Endothelial cell of umbilical vein (primary cell): ENCODE measurements around the gene RAD51B. TPM values are rescaled to one million over a fixed set of nuclear protein-coding genes. Genes with fewer than 3 reads are reported as not detected.

Experiments
- BruUV-seq: library from RNA; stranded (reverse); fragments of 400-500 nt; replicated peaks from 2 replicates; lab custom pipeline; 2021; lab: Mats Ljungman, UMichigan
- CTCF ChIA-PET: fragments of 300-600, 350-600 bp; sonication (Branson Sonifier 250); formaldehyde crosslinking; loops from one replicate; lab custom pipeline; 2021; ENCODE audit warnings: antibody characterized with exemption, inconsistent platforms; lab: Charles Lee
- POLR2A ChIA-PET: fragments of 300-600, 350-600 bp; sonication (Branson Sonifier 250); formaldehyde crosslinking; loops from one replicate; lab custom pipeline; 2021; ENCODE audit warnings: antibody characterized with exemption, inconsistent platforms; lab: Charles Lee
- DNase-seq: peaks from one replicate; pipeline ENCODE4 v3.0.0-alpha.2; 2011; ENCODE audit warnings: low read depth, low spot score
- FAIRE-seq: peaks from 2 replicates; lab custom pipeline; 2011; peaks lifted over from hg19 to GRCh38; lab: Jason Lieb, UNC
- H2AFZ ChIP-seq: 2 replicates; pipeline ENCODE4 v1.6.0; 2012; ENCODE audit warnings: low read depth, low read length, control low read depth, inconsistent platforms
- H3K27ac ChIP-seq: 2 replicates; pipeline ENCODE4 v1.5.1; 2011; ENCODE audit warnings: low read depth, mild to moderate bottlenecking, control low read depth, low read length, moderate library complexity; ENCODE audit not compliant: insufficient read depth
- H3K27me3 ChIP-seq, 2 experiments: 2 replicates each; pipeline versions ENCODE4 v1.6.0 to v1.6.1; 2011; ENCODE audit warnings: low read length in 2 of 2, mixed read lengths in 1 of 2; ENCODE audit not compliant: control insufficient read depth in 2 of 2, insufficient read depth in 2 of 2
- H3K36me3 ChIP-seq, 2 experiments: 2 replicates in 1 of 2; 3 replicates in 1 of 2; pipeline ENCODE4 v1.5.1; 2011; ENCODE audit warnings: low read length in 2 of 2, mild to moderate bottlenecking in 1 of 2, moderate library complexity in 1 of 2; ENCODE audit not compliant: control insufficient read depth in 2 of 2, insufficient read depth in 2 of 2; ENCODE audit errors: extremely low read depth in 1 of 2
- H3K4me1 ChIP-seq: 3 replicates; pipeline ENCODE4 v1.5.1; 2011; ENCODE audit warnings: mild to moderate bottlenecking, low read length; ENCODE audit not compliant: control insufficient read depth, insufficient read depth; ENCODE audit errors: extremely low read depth
- H3K4me2 ChIP-seq: 2 replicates; pipeline ENCODE4 v1.6.1; 2011; ENCODE audit warnings: low read length, control low read depth, mixed read lengths; ENCODE audit not compliant: insufficient read depth
- H3K4me3 ChIP-seq, 3 experiments: fragments of 200-600 bp in 1 of 3; sonication (generic), shearing (Covaris generic) in 1 of 3; replicated peaks in 1 of 3; 2 replicates each; pipeline ENCODE4 v1.5.1; 2011 to 2016; ENCODE audit warnings: control low read depth in 3 of 3, low read length in 3 of 3, mild to moderate bottlenecking in 2 of 3, inconsistent platforms in 1 of 3, low read depth in 1 of 3, moderate library complexity in 1 of 3; ENCODE audit not compliant: insufficient read depth in 1 of 3
- H3K79me2 ChIP-seq: 2 replicates; pipeline ENCODE4 v1.6.0; 2012; ENCODE audit warnings: low read length, inconsistent platforms; ENCODE audit not compliant: control insufficient read depth, insufficient read depth
- H3K9ac ChIP-seq: replicated peaks from 2 replicates; pipeline ENCODE3; 2011; ENCODE audit warnings: low read length, control low read depth; ENCODE audit not compliant: insufficient read depth; ENCODE audit errors: extremely low read depth
- H3K9me1 ChIP-seq: replicated peaks from 3 replicates; pipeline ENCODE4 v1.6.0; 2011; ENCODE audit warnings: mild to moderate bottlenecking, low read length; ENCODE audit not compliant: control insufficient read depth, insufficient read depth; ENCODE audit errors: extremely low read depth
- H3K9me3 ChIP-seq: replicated peaks from 2 replicates; pipeline ENCODE4 v1.5.1; 2012; ENCODE audit warnings: low read length, inconsistent platforms; ENCODE audit not compliant: control insufficient read depth, insufficient read depth
- H4K20me1 ChIP-seq: replicated peaks from 2 replicates; pipeline ENCODE3; 2011; ENCODE audit warnings: mild to moderate bottlenecking, low read length; ENCODE audit not compliant: control insufficient read depth, insufficient read depth; ENCODE audit errors: extremely low read depth
- EZH2 ChIP-seq: IDR thresholded peaks from 2 replicates; pipeline ENCODE4 v1.6.1; 2012; ENCODE audit warnings: borderline replicate concordance, low read depth, mild to moderate bottlenecking, moderate library complexity, low read length, inconsistent platforms; ENCODE audit not compliant: severe bottlenecking
- GATA2 ChIP-seq: IDR thresholded peaks from 2 replicates; pipeline ENCODE4 v1.7.0; 2011; ENCODE audit warnings: low read depth, mild to moderate bottlenecking, moderate library complexity, mixed read lengths, low read length; ENCODE audit not compliant: insufficient read length, insufficient read depth
- MYC ChIP-seq: IDR thresholded peaks from one replicate; pipeline ENCODE4 v1.6.1; 2011; ENCODE audit warnings: mild to moderate bottlenecking, low read depth, low read length
- POLR2A ChIP-seq: IDR thresholded peaks from 2 replicates; pipeline ENCODE4 v1.6.1; 2012; ENCODE audit warnings: low read depth, mild to moderate bottlenecking, control low read depth, low read length
- POLR2AphosphoS5 ChIP-seq: IDR thresholded peaks from 2 replicates; pipeline ENCODE4 v1.6.1; 2012; ENCODE audit warnings: low read depth, mild to moderate bottlenecking, control low read depth, low read length, moderate library complexity; ENCODE audit not compliant: insufficient read depth
- dilution Hi-C: fragments of 300-500 bp; cut with MboI; formaldehyde crosslinking; loops from one replicate; pipeline ENCODE4 v1.15.0; 2019; ENCODE audit warnings: low sequenced_read_pairs; ENCODE audit not compliant: extremely low pct_ligation_motif_present
- intact Hi-C: fragments of 100-400 bp; cut with micrococcal nuclease; formaldehyde crosslinking; loops from one replicate; pipeline ENCODE4 v1.10.0; 2022
- polyA plus RNA-seq, 4 experiments: library from polyadenylated mRNA; depleted of rRNA in 3 of 4; stranded (reverse) in 3 of 4; unstranded in 1 of 4; fragments of >200 nt; gene quantifications; 2 replicates each; pipeline versions ENCODE4 v1.2.1 to v1.2.3, GENCODE V29; 2011 to 2012; ENCODE audit warnings: missing spikeins in 1 of 4
- total RNA-seq: library from RNA; stranded (reverse); gene quantifications from 2 replicates; pipeline ENCODE4 v1.2.3, GENCODE V29; 2021
- TF ChIP-seq, protein P1 (sequence below): IDR thresholded peaks from 2 replicates; pipeline ENCODE4 v1.6.1; 2011; ENCODE audit not compliant: insufficient read depth, insufficient read length
- TF ChIP-seq, protein P2 (sequence below), 2 donors: IDR thresholded peaks; 1 replicate in 1 of 2; 2 replicates in 1 of 2; pipeline ENCODE4 v1.5.1; 2011; ENCODE audit warnings: low read length in 2 of 2, mild to moderate bottlenecking in 2 of 2, moderate library complexity in 2 of 2, control low read depth in 1 of 2, inconsistent platforms in 1 of 2, low read depth in 1 of 2; ENCODE audit not compliant: insufficient read depth in 1 of 2; ENCODE audit errors: extremely low read depth in 1 of 2

Gene RAD51B
- total and polyA plus RNA-seq, 2 donors (not counting 3 experiments of a cell fraction or from before 2014, with no cell fraction given) = 3.9 to 19.0 TPM

DNA sequence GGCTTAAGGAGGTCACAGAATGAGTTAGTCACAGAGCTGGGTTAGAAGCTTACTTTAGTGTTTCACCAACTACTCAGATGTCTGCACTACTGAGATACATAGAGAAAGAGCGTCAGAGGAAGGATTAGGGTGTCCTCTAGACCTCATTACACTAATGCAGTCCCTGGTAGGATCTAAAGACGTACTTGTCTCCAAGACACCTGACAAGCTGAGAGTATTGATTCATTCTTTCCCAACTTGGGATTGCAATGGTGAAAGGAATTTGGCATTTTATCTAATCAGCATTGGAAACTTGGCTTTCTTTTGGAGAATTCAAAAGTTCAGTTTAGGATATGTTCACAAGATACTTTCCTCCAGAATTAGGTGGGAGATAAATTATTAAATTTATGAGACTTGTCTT lies 571.2 kb downstream of the RAD51B start:
- H4K20me1 ChIP-seq = no peaks in the 10 kb centered on the region
- DNase-seq (no peak), FAIRE-seq (no peak)
- no peaks in the 10 kb centered on the region for H3K9me3 ChIP-seq
- no peaks in the 10 kb centered on the region for H3K36me3 ChIP-seq
- H3K9me1 ChIP-seq = no peaks in the 10 kb centered on the region
- H3K4me1 ChIP-seq = no peaks in the 10 kb centered on the region
- H3K27ac ChIP-seq = no peak overlapping the region
- dilution Hi-C loops = no loop called here
- no peak overlapping the region for H3K4me3 ChIP-seq
- BruUV-seq = no TSS peak
- H3K27me3 ChIP-seq = no peaks in the 10 kb centered on the region
- H3K4me2 ChIP-seq = no peak overlapping the region
- H3K9ac ChIP-seq = no peak overlapping the region
- no peaks in the 10 kb centered on the region for H3K79me2 ChIP-seq
- ChIA-PET POLR2A (no interaction called here), CTCF (interaction anchor here (1.2 kb wide), 1 partner anchor 13 kb away, joined by 4 read pairs; no protein-coding TSS in a partner anchor)
- no peak for TF ChIP-seq POLR2AphosphoS5
- TF ChIP-seq, protein P1, sequence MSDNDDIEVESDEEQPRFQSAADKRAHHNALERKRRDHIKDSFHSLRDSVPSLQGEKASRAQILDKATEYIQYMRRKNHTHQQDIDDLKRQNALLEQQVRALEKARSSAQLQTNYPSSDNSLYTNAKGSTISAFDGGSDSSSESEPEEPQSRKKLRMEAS = no peak
- no peak for TF ChIP-seq EZH2
- no peak for TF ChIP-seq GATA2
- TF ChIP-seq, protein P2, sequence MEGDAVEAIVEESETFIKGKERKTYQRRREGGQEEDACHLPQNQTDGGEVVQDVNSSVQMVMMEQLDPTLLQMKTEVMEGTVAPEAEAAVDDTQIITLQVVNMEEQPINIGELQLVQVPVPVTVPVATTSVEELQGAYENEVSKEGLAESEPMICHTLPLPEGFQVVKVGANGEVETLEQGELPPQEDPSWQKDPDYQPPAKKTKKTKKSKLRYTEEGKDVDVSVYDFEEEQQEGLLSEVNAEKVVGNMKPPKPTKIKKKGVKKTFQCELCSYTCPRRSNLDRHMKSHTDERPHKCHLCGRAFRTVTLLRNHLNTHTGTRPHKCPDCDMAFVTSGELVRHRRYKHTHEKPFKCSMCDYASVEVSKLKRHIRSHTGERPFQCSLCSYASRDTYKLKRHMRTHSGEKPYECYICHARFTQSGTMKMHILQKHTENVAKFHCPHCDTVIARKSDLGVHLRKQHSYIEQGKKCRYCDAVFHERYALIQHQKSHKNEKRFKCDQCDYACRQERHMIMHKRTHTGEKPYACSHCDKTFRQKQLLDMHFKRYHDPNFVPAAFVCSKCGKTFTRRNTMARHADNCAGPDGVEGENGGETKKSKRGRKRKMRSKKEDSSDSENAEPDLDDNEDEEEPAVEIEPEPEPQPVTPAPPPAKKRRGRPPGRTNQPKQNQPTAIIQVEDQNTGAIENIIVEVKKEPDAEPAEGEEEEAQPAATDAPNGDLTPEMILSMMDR (IDR thresholded peaks at IDR 0.05; ENCODE audit: extremely low read depth in 1 of 2, insufficient read depth in 1 of 2, low read depth in 1 of 2, low read length in 2 of 2) = no peak
- TF ChIP-seq POLR2A = no peak
- TF ChIP-seq MYC = no peak
- H2AFZ ChIP-seq = no peak overlapping the region
- intact Hi-C loops = no loop called here
